Measurements from ENCODE around the gene PIAS3. TPM values are rescaled to one million over a fixed set of nuclear protein-coding genes. Genes with fewer than 3 reads are reported as not detected.
A peak's percentile ranks its signal among the peaks of the same experiment; 100 is the strongest.

Gene PIAS3
- total and polyA plus RNA-seq, 11 donors, result 14.2 to 31.0 (median 15.6) TPM

DNA sequence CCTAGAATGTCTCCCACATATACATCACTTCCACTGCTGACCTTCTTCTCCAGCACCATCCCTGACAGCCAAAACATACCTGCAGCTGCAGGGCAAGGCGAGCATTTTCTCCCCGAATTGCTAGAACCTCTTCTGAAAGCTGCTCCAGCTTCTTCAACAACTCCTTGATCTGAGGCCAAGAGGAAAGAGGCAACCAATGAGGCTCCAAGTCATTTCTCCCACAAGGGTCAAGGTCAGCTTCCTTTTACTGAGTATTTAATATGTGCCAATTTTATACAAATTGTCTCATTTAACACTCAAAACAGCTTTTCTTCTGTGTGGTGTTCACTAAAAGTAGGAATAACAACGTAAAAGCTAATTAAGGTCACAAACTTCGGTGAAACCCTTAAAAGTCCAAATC lies 9.4 kb upstream of the PIAS3 start:
- ATAC-seq (no peak), DNase-seq (no peak)
- Histone ChIP-seq H3K27ac (no peak overlapping the region), H3K9me3 (no peaks in the 10 kb centered on the region), H3K4me3 (no peak overlapping the region), H3K36me3 (peaks cover 0 to 19% (median 0%) of the 10 kb centered on the region in 9 donors), H3K27me3 (no peaks in the 10 kb centered on the region), H3K4me1 (peaks cover 0 to 29% (median 7%) of the 10 kb centered on the region in 12 donors)
- TF ChIP-seq POLR2A (IDR thresholded peaks at IDR 0.05), result no peak
- TF ChIP-seq, protein P1, sequence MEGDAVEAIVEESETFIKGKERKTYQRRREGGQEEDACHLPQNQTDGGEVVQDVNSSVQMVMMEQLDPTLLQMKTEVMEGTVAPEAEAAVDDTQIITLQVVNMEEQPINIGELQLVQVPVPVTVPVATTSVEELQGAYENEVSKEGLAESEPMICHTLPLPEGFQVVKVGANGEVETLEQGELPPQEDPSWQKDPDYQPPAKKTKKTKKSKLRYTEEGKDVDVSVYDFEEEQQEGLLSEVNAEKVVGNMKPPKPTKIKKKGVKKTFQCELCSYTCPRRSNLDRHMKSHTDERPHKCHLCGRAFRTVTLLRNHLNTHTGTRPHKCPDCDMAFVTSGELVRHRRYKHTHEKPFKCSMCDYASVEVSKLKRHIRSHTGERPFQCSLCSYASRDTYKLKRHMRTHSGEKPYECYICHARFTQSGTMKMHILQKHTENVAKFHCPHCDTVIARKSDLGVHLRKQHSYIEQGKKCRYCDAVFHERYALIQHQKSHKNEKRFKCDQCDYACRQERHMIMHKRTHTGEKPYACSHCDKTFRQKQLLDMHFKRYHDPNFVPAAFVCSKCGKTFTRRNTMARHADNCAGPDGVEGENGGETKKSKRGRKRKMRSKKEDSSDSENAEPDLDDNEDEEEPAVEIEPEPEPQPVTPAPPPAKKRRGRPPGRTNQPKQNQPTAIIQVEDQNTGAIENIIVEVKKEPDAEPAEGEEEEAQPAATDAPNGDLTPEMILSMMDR (IDR thresholded peaks at IDR 0.05), result no peak
- 73 to 84% (median 84%) methylated on average over 4 of the region's 4 CpGs for WGBS, 4 donors
- intact Hi-C loops (cut with DNase I), result no loop called here

DNA sequence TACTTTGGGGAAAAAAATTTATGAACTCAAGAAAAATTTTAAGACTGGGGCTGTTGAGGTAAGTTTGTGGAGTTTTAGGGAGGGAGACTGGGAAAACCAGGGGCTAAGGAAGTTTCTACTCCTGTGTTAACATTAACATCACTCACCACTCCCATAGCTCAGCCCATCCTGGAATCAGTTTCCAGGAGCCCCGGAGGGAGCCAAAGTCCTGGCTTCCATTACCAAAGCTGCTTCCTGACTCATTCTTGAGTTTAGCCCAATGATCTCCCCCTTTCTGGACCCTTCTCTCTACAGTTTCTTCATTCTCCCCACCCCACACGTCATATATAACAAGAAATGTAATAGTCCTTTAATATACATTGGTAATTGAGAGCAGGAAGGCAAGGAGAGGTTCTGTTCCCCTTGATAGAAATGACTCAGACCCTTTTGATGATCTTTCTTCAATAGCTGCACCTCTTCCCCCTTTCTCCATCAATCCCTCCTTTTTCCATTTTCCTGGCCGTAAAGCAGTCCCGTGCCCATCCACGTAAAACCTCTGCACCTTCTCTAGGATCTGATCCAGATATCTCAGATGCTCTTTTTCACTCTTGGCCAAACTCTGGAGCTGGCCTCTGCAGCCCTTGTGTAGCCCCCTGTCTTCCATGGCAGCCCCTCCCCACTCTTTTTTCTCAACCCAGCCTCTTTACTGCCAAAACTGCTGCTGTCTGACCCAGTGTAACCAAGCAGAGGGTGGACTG lies 4.6 kb upstream of the PIAS3 start:
- H3K4me3 ChIP-seq, result no peak overlapping the region
- peaks cover 0 to 9% (median 5%) of the 10 kb centered on the region in 12 donors for H3K4me1 ChIP-seq
- no peaks in the 10 kb centered on the region for H3K27me3 ChIP-seq
- ATAC-seq (no peak), DNase-seq (no peak)
- H3K27ac ChIP-seq, result no peak overlapping the region
- H3K9me3 ChIP-seq, result no peaks in the 10 kb centered on the region
- intact Hi-C loops (cut with DNase I), result no loop called here
- TF ChIP-seq, protein P1 (IDR thresholded peaks at IDR 0.05), result no peak
- TF ChIP-seq POLR2A (IDR thresholded peaks at IDR 0.05), result no peak
- H3K36me3 ChIP-seq, result peaks cover 0 to 19% (median 0%) of the 10 kb centered on the region in 9 donors
- whole genome bisulfite sequencing, 4 donors, result 70 to 78% (median 76%) methylated on average over 5 of the region's 5 CpGs

DNA sequence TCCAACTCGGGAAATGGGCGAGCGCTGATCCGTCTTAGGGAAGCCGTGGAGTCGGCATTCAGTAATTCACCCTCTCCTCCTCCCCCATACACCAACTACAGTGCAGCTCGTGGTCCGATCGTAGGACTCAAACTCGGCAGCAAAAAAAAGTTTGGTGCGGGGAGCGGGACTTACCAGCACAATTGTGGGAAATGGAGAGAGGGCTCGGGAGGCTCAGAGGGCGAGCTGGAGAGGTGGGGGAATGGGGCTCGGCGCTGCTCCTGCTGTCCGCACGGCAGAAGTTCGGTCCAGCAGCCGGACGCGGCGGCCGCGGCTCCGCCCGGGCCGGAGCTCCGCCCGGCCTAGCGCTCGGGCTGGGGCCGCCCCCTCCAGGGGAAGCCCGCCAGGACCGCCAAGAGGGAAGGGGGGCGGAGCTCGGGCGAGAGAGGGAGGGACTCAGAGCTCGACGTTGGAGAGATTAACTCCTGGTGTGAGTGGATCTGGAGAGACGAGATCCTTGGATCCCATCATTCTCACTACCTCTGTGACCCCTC lies 676 bp upstream of the PIAS3 start:
- H3K27me3 ChIP-seq, result no peaks in the 10 kb centered on the region
- WGBS, 4 donors, result 0 to 1% (median 0%) methylated on average over 20 to 41 of the region's 41 CpGs
- intact Hi-C loops (cut with DNase I), result loop anchor here in 5 of 10 donors (2.0 to 10.0 kb wide), 7 partner anchors 48 to 118 kb away; partner anchors contain the start of genes LIX1L (in 4 of the 5), ANKRD34A (in 1 of the 5), ITGA10 (in 1 of the 5) and POLR3GL (in 1 of the 5)
- TF ChIP-seq POLR2A (IDR thresholded peaks at IDR 0.05), result peak; percentile 8 to 70
- TF ChIP-seq, protein P1 (IDR thresholded peaks at IDR 0.05), result peak in 3 of 12 donors; percentile 9 to 32 (median 19)
- peaks cover 0 to 25% (median 22%) of the 10 kb centered on the region in 9 donors for H3K36me3 ChIP-seq
- H3K4me1 ChIP-seq, result peaks cover 0 to 22% (median 13%) of the 10 kb centered on the region in 12 donors
- H3K27ac ChIP-seq, result peak overlapping the region; percentile 89 to 95 (median 92)
- H3K4me3 ChIP-seq, result peak overlapping the region; percentile 55 to 97 (median 90)
- no peaks in the 10 kb centered on the region for H3K9me3 ChIP-seq
- peak; percentile 77 to 92 (median 90) for ATAC-seq
- DNase-seq, result peak; percentile 92 to 94 (median 94)
